ENCODE data around the gene BMERB1. TPM values are rescaled to one million over a fixed set of nuclear protein-coding genes. Genes with fewer than 3 reads are reported as not detected.

BMERB1 gene
- total RNA-seq, 2 donors from 2014 or later: 6.2 to 9.1 TPM

DNA sequence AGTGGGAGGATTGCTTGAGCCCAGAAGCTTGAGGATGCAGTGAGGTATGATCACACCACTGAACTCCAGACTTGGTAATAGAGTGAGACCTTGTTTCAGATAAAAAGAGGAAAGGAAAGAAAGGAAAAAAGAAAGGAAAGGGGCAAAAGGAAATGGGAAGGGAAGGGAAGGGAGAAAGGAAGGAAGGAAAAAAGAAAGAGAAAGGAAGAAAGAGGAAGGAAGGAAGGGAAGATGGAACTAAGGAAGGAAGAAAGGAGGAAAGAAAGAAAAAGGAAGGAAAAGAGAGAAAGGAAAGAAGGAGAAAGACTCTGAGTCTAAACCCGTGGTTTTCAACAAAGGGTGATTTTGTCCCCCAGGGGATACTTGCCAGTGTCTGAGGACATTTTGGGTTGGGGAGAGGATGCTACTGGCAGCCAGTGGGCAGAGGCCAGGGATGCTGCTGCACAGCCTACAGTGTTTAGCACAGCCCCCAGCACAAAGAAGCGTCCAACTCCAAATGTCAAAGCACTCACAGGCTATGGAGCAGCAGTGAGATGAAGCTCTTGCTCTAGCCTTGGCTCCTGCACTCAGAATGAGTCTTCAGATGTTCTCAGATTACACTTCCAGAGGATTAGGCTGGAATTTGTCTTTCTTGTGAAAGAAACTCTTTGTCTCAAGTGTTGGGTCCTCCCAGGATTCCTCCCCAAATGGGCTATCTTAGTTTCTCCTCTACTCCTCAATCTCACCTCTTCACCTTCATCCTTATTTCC is 64.2 kb downstream of the BMERB1 start:
- no peaks in the 10 kb centered on the region for H3K27me3 ChIP-seq
- no peak overlapping the region for H3K9ac ChIP-seq (ENCODE audit: low read depth in 2 of 2, low read length in 2 of 2)
- H3K9me3 ChIP-seq: no peaks in the 10 kb centered on the region
- no peak overlapping the region for H3K27ac ChIP-seq
- no peak for DNase-seq
- TF ChIP-seq CTCF (IDR thresholded peaks at IDR 0.05): no peak
- intact Hi-C loops (cut with DNase I): no loop called here
- no peaks in the 10 kb centered on the region for H3K36me3 ChIP-seq
- no peak overlapping the region for H3K4me3 ChIP-seq
- no peaks in the 10 kb centered on the region for H3K4me1 ChIP-seq

- DNase-seq: no peak
- H3K9me3 ChIP-seq: no peaks in the 10 kb centered on the region
- H3K4me3 ChIP-seq: no peak overlapping the region
- TF ChIP-seq CTCF (IDR thresholded peaks at IDR 0.05): no peak
- intact Hi-C loops (cut with DNase I): no loop called here
- H3K27me3 ChIP-seq: no peaks in the 10 kb centered on the region
- H3K4me1 ChIP-seq: no peaks in the 10 kb centered on the region
- no peak overlapping the region for H3K27ac ChIP-seq
- H3K9ac ChIP-seq (ENCODE audit: low read depth in 2 of 2, low read length in 2 of 2): no peak overlapping the region
- no peaks in the 10 kb centered on the region for H3K36me3 ChIP-seq
These were observed 67.8 kb downstream of the BMERB1 start for GRCh38 chr16:15502041-15502725.

DNA sequence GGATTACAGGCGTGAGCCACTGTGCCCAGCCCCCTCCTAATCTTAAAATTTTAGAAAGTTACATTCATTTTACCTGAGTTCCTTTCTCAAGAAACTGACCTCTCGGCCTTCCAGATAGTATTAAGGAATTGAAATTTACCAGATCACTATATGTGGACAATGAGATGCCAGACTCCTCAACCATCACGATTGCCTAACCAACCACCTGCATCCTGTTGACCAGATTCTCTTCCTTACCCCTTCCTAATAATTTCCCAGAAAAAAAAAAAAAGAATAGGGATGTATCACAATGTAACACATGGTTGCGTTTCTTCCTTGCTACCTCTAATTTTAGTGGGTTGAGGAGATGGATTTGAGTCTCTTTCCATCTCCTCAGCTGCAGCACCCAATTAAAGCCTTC is 72.1 kb downstream of the BMERB1 start:
- Histone ChIP-seq H3K9me3 (no peaks in the 10 kb centered on the region), H3K4me3 (no peak overlapping the region), H3K9ac (ENCODE audit: low read depth in 2 of 2, low read length in 2 of 2) (no peak overlapping the region), H3K4me1 (no peaks in the 10 kb centered on the region), H3K36me3 (no peaks in the 10 kb centered on the region), H3K27ac (no peak overlapping the region), H3K27me3 (no peaks in the 10 kb centered on the region)
- no peak for TF ChIP-seq CTCF (IDR thresholded peaks at IDR 0.05)
- DNase-seq: no peak
- intact Hi-C loops (cut with DNase I): no loop called here

GRCh38 chr16:15507301-15507958 is 73.0 kb downstream of the BMERB1 start:
- Histone ChIP-seq H3K4me1 (no peaks in the 10 kb centered on the region), H3K27me3 (no peaks in the 10 kb centered on the region), H3K9ac (ENCODE audit: low read depth in 2 of 2, low read length in 2 of 2) (no peak overlapping the region), H3K9me3 (no peaks in the 10 kb centered on the region), H3K27ac (no peak overlapping the region), H3K36me3 (no peaks in the 10 kb centered on the region), H3K4me3 (no peak overlapping the region)
- intact Hi-C loops (cut with DNase I): no loop called here
- DNase-seq: no peak
- no peak for TF ChIP-seq CTCF (IDR thresholded peaks at IDR 0.05)

DNA sequence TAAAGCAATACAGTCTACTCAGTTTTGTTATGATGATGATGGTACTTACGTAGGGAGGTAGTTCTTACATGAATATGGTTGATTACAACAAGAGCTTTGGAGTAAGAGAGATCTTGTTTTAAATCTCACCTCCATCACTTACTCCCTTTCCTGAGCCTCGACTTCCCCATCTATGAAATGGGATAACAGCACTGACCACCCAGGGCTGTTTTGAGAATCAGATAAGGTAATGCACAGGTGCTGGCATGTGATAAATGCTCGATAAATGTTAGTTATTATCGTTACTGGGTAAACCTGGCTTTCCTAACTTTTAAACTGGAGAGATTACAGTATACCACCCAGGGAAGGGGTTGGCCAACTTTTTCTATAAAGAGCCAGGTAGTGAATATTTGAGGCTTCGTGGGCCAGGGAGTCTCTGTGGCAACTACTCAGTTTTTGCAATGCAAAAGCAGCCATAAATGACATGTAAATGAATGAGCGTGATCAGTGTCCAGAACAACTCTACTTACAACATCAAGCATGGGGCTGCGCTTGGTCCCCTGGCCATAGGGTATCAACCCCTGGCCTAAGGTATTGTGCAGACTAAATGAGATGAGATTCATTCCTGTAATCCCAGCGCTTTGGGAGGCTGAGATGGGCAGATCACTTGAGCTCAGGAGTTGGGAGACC is 73.7 kb downstream of the BMERB1 start:
- no peaks in the 10 kb centered on the region for H3K27me3 ChIP-seq
- H3K9me3 ChIP-seq: no peaks in the 10 kb centered on the region
- no peak for TF ChIP-seq CTCF (IDR thresholded peaks at IDR 0.05)
- no peak overlapping the region for H3K9ac ChIP-seq (ENCODE audit: low read depth in 2 of 2, low read length in 2 of 2)
- H3K27ac ChIP-seq: no peak overlapping the region
- H3K4me1 ChIP-seq: no peaks in the 10 kb centered on the region
- intact Hi-C loops (cut with DNase I): no loop called here
- H3K4me3 ChIP-seq: no peak overlapping the region
- no peak for DNase-seq
- no peaks in the 10 kb centered on the region for H3K36me3 ChIP-seq

All from colonic mucosa (tissue), 4 donors.